Measurements from ENCODE around the gene DNASE1L2.
A peak's percentile ranks its signal among the peaks of the same experiment; 100 is the strongest.
"Not testable (repeated sequence)": the region's sequence is repeated elsewhere in the genome, so short reads cannot be mapped to it uniquely, and the experiment has no call there.

The DNASE1L2 gene

DNA sequence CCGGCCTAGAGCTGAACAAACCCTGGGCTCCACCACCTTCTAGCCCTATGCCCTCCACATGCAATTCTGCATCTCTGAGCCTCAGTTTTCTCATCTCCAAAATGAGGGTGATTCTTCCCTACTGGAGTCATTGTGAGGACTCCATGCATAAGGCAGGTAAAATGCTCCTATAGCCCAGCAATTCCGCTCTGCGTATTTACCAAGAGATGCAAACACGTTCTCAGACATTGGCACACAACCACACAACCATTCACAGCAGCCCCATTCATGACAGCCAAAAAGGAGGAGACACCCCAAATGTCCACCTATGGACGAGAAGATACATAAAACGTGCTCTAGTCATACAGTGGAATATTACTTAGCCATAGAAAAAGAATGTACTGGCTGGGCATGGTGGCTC, 35.9 kb upstream of the DNASE1L2 start:
- no peak for FAIRE-seq
- no peak for DNase-seq (ENCODE audit: insufficient read length, low spot score)

DNA sequence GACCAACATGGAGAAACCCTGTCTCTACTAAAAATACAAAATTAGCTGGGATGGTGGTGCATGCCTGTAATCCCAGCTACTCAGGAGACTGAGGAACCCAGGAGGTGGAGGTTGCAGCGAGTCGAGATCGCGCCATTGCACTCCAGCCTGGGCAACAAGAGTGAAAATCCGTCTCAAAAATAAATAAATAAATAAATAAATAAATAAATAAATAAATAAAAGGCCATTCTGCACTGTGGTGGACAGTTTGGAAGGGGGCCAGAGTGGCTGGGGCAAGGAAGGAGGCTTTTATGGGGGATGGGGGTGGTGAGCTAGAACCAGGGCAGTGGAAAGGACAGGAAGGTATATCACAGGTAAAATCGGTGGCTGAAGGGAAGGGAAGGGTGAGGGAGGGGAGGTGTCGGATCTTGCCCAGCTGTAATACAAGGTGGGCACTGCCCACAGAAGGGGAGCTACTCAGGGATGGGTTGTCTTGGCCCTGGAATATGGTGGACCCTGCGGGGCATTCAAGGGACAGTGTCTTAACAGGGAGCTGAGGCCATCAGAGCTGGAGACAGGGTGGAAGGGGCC, 33.0 kb upstream of the DNASE1L2 start:
- not testable (repeated sequence) for DNase-seq (ENCODE audit: insufficient read length, low spot score); FAIRE-seq

DNA sequence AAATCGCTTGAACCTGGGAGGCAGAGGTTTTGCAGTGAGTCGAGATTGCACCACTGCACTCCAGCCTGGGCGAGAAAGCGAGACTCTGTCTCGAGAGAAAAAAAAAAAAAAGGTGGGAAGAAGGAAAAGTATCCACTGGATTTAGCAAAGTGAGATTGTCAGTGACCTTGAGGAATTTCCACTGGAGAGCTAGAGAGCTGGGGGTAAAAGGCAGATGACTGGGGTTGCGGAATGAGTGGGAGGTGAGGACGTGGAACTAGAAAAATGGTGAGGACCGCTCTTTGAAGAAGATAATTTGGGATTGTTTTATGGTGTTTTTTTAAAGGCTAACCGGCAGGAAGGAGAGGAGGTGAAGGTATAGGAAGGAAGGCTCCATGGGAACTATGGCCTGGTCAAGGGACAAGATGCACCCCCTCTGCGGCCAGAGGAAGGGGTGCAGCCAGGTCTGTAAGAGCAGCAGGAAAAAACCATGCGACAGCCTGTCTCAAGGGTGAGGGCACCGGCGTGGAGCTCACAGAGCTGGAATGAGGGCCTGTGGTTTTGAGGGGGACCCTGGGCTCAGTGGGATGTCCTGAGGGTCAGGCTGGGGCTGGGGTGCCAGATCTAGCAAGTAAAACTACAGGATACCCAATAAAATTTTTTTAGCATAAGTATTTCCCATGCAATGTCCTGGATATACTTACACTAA, 31.7 kb upstream of the DNASE1L2 start:
- FAIRE-seq = no peak
- no peak for DNase-seq (ENCODE audit: insufficient read length, low spot score)

DNA sequence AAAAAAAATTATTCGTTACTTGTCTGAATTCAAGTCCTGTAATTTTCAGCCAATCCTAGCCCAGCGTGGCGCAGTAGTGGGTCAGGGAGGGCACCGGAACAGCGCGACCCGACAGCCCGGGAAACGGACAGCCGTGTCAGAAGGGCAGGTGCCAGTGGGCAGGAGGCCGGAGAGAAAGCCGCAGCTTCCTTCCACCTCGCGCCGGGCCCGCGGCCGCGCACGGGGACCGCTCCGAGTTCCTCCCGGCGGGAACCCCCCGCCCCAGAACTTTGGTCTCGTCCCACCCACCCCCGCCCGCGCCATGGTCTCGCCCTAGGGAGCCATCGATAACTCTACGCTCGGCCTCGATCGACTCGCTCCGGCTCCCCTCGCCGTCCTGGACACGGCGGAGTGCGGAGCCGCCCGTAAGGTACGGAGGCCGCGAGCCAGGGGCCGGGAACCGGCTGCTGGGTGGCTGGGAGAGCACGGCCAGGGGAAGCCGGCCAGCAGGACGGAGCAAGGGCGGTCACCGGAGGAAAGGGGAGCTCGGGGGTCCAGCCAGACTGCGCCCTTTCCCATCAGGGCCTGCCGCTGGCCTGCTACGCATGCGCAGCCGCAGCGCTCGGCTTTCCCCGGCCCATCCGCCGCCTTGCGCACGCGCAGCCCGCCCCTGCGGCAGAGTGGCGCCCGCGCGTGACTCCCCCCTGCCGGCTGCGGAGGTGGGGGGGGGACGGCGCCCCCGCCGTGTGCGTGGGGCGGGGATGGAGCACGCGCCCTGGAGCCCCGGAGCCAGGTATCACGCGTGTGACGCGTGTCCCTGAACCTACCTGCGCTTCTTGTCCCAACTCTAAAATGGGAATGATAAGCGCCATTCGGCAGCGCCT, 30.9 kb upstream of the DNASE1L2 start, which contains the start of gene MLST8:
MLST8 (plus strand) TSS at position 351 of the 863 bp plus-strand sequence. CDS start 632 bp downstream, outside the sequence.
- DNase-seq (ENCODE audit: insufficient read length, low spot score) = peak; percentile 95
- FAIRE-seq = peak; percentile 84

DNA sequence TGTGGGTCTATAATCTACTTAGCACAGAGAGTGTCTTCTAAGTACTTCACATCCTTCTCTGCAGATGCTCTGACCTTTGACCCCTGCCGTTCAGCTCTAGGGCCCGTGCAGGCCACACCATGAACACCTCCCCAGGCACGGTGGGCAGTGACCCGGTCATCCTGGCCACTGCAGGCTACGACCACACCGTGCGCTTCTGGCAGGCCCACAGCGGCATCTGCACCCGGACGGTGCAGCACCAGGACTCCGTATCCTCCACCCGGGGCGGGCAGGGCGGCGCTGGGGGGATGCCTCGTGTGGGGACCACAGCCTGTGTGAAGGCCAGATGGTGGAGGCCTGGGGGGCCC, 30.3 kb upstream of the DNASE1L2 start:
- peak; percentile 23 for FAIRE-seq
- no peak for DNase-seq (ENCODE audit: insufficient read length, low spot score)

DNA sequence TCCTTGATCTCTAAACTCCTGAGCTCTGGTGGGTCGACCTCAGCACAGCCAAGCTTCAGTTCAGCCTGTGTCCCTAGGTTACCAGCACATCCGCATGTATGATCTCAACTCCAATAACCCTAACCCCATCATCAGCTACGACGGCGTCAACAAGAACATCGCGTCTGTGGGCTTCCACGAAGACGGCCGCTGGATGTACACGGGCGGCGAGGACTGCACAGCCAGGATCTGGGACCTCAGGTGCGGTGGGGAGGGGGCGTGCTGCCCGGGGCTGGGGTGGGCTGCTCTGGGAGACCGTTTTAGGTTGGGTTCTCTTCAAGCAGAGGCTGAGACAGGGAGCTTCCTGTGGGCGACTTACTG, 29.8 kb upstream of the DNASE1L2 start:
- FAIRE-seq (peak; percentile 16), DNase-seq (ENCODE audit: insufficient read length, low spot score) (no peak)

DNA sequence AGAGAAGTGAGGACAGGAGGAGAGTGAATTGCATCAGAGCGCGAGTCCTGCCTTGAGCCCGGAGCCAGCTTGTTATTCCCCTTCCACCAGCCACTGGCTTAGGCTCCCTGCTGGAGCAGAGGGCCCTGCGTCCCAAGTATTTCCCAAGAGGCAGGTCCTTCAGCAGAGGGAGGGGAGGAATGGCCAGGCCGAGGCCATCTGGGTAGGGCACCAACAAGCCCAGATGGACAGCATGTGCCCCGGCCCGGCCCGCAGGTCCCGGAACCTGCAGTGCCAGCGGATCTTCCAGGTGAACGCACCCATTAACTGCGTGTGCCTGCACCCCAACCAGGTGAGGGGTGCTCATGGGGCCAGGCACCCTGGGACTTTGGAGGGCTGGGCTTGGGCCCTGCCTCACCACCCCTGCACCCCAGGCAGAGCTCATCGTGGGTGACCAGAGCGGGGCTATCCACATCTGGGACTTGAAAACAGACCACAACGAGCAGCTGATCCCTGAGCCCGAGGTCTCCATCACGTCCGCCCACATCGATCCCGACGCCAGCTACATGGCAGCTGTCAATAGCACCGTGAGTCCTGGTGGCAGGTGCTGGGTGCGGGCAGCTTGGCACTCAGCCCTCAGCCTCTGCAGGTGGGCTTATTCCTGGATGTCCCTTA, 29.3 kb upstream of the DNASE1L2 start:
- no peak for DNase-seq (ENCODE audit: insufficient read length, low spot score)
- no peak for FAIRE-seq

DNA sequence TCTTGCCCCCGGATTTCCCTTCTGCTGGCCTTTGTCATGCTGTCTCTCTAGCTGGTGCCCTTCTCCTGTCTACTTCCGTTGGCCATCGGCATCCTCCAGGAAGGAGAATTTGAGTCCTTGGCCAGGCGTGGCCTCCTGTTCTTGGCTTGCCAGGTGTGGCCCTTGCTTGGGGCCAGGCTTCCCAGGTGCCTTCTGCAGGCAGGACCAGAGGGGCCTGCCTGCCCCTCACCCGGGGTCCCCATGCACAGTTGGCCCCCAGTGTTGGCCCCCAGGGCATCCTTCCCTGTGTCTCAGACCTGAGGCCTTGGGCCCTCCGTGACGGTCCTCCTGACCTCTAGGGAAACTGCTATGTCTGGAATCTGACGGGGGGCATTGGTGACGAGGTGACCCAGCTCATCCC, 28.4 kb upstream of the DNASE1L2 start:
- DNase-seq (ENCODE audit: insufficient read length, low spot score) (no peak), FAIRE-seq (no peak)

DNA sequence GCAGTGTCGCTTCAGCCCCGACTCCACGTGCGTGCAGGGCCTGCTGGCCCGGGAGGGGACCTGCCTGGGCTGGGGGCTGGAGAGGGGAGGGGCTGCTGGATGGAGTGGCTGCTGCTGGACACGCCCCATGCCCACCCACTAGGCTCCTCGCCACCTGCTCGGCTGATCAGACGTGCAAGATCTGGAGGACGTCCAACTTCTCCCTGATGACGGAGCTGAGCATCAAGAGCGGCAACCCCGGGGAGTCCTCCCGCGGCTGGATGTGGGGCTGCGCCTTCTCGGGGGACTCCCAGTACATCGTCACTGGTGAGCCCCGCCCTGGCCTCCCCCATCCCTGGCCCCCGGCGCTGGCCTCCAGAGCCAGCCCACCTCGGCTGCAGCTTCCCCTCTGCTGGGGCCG, 27.9 kb upstream of the DNASE1L2 start:
- FAIRE-seq (no peak), DNase-seq (ENCODE audit: insufficient read length, low spot score) (no peak)

DNA sequence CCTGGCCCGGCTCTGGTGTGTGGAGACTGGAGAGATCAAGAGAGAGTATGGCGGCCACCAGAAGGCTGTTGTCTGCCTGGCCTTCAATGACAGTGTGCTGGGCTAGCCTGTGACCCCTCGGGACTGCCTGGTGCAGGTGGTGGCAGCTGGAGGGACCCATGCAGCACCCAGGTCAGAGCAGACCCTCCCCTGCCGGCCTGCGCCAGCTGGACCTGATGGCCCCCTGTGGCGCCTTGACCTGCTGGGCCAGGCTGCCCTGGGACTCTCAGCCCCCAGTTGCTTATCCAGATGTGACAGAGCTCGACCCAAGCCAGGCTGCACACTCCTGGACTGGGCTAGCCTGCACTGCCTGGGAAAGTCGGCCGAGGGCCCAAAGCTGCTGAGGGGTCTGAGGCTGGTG, 27.5 kb upstream of the DNASE1L2 start:
- FAIRE-seq = no peak
- DNase-seq (ENCODE audit: insufficient read length, low spot score) = no peak

DNA sequence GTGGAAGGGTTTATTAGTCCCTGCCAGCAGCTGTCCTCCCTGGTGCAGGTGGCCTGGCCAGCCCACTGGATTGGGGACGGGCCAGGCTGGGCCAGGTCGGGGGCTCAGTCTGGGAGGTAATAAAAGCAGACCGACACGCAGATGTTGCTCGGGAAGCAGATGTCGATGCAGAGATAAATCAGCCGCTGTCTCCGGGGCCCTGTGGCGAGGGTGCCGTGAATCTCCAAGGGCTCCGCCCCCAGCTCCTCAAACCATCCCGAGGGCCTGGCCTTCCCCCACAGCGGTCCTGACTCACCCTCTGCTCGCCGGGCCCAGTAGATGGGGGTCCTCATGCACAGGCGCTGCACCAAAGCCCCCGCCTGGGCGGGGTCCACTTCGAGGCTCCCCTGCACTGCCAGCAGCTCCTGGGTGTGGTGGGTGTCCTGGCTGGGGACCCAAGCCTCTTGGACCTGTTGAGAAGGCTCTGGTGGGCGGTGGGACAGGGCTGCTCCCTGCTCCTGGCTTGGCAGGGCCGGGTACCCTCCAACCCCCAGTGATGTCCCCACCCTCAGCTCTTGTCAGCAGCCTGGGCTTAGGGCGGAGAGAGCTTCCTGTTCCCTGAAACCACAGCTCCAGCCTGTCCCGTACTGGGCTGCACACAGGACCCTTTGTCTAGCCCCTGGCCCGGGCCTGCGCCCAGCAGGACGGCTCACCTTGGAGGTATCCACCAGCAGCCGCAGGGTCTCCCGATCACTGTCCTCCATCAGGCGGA, 26.8 kb upstream of the DNASE1L2 start:
- FAIRE-seq = no peak
- DNase-seq (ENCODE audit: insufficient read length, low spot score) = no peak

DNA sequence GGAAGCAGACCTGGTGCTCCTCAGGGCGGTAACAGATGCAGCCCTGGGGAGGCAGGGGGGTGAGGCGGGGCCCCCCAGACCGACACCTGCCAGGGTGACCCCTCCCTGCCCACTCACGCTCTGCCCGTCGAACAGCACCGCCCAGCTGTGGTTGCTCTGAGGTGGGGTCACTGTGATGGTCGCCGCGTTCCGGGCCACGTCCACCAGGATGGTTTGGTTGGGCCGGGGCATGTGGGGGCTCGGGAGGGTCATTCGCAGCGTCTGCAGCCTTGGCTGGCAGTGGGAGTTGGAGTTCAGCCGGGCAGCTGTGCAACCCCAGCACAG, 26.3 kb upstream of the DNASE1L2 start:
- FAIRE-seq (no peak), DNase-seq (ENCODE audit: insufficient read length, low spot score) (no peak)

DNA sequence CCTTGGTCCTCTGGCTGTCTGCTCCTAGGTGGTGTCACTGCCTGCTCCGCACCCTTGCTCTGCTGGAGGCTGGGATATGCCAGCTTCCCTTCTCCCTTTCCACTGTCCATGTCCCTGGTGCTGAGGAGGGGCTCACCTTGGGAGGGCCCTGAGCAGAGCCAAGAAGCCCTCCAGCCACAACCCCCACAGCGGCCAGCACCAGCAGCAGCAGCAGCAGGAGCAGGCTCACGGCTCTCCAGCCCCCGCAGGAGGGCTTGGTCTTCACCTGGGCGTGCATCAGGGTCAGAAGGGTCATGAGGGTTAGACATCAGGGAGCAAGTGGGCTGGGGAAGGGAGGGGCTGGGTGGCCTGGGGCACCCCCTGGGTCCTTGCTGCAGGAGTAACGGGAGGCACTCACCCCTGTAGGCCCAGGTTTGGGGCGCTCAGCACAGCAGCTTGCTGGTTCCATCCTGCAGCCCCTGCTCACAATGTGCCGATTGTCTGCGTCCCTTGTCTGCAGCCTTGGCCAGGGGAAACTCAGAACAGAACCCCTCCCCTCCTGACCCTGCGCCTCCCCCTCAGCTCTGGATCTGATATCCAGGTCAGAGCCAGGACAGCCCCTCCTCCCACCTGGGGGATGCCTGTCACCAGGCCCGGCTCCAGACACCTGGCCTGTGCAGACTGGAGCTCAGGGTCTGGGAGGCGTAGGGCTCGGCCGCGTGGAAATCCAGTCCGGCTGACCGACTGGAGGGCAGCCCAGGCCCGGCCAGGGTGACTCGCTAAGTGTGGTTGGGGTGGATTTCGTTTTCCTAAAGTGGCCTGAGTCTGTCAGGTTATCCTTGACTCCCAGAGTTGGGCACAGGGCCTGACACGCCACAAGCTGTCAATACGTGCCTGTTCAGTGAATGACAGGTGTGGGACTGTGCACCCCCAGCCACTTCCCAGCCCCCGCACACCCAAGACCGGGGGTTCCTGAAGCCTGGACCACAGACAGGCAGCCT, 25.6 kb upstream of the DNASE1L2 start, which contains the start of gene BRICD5:
BRICD5 (minus strand) TSS at position 478 of the 980 bp plus-strand sequence; CDS start at position 448, 30 bp downstream.
- no peak for FAIRE-seq
- no peak for DNase-seq (ENCODE audit: insufficient read length, low spot score)

DNA sequence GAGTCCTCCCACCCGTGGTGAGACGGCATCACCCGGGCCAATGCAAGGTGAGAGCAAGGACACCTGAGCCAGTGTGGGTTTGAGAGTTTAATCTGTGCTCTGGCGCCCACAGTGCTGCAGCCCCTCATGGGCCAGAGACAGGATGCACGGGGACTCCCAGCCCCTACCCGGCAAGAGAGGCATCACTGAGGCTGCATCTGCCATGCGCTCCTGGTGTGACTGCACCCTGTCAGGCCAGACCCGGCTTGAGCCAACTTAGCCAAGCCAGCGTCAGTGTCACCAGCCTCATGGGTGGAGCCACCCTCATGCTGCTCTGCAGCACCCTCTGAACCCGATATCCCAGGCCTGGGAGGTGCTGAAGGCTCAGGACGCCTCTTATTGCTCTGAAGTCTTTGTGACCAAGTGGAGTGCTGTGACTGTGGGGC, 24.3 kb upstream of the DNASE1L2 start:
- DNase-seq (ENCODE audit: insufficient read length, low spot score) (no peak), FAIRE-seq (no peak)

DNA sequence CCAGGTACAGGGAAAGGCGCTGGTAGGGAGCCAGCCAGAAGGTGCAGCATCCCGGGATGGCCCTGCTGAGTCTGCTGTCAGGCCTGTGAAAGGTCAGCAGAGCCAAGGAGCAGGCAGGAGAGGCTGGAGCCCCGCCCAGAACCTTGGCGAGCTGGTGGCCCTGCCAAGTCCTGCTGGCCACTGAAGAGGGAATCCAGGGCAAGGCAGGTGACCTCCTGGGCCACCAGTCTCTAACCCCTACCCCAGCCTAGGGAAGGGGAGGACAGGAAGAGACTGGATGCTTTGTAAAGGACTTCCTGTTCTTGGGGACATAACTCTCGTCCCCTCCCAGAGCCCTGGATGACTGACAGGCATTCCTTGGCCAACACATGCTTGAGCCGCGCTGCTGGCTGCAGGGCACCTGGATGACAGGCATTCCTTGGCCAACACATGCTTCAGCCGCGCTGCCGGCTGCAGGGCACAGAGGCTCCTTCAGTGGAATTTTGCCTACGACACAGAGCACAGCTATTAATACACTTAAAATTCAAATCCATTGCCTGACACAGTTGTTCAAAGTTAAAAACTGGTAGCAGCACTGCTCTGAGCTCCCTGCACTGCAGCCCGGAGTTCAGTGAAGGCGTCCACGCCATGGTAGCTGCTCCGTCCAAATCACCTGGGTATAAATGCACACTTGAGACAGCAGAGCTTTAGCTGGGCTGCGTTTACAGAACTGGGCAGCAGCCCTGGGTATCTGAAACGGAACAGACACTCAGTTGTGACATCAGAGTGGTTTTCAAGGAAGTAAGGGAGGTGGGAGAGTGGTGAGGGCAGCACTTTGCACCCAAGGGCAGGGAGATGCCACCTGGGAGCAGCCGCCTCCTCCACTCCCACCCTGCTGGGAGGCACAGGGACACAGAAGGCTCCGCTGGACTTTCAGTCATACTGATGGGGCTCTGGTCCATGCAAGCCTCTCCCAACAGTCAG, 23.6 kb upstream of the DNASE1L2 start:
- no peak for FAIRE-seq
- no peak for DNase-seq (ENCODE audit: insufficient read length, low spot score)

DNA sequence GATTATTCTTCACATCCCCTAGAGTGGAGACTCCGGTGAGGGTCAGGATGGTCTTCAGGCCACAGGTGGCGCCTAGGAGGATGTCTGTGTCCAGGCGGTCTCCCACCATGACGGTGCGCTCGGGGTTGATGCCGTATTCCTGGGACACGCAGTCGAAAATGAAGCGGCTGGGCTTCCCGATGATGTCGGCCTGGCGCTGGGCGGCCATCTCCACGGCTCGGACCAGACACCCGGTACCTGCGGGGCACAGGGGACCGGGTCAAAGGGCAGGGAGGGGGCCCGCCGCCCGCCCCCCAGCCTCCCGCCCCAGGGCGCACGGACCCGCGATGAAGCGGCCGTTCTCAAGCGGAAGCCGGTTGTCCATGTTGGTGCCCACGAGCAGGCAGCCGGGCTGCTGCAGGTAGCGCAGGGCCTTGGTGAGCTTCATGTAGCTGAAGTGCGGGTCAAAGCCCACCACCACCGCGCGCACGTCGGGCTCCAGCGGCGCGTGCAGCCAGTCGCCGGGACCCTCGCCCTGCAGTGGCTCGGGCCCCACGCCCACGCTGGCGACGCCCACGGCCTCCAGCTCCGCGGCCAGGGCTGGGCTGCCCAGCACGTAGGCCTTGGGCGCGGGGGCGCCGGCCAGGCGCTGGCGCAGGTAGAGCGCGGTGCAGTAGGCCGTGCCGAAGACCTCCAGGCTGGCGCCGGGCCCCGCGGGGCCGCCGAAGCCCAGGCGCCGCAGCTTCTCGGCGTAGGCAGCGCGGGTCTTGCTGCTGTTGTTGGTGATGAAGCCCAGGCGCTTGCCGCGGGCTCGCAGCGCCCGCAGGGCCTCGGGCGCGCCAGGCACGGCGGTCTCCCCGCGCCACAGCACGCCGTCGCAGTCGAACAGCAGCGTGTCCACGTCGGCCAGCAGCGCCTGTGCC, 22.2 kb upstream of the DNASE1L2 start:
- FAIRE-seq (no peak), DNase-seq (ENCODE audit: insufficient read length, low spot score) (no peak)

DNA sequence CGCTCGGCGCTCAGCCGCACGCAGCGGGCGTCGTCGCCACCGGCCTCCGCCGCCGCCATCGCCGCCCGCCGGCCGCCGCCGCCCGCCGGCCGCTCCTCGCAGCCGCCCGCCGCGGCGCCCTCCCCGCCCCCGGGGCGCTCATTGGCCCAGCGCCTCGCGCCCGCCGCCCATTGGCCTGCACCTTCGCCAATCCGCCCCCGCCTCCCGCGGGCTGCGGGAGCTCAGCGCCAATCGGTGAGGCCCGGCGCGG, 21.6 kb upstream of the DNASE1L2 start, which contains the start of gene PGP:
PGP (minus strand) TSS at position 122 of the 250 bp plus-strand sequence; CDS start at position 59, 63 bp downstream.
- FAIRE-seq (no peak), DNase-seq (ENCODE audit: insufficient read length, low spot score) (no peak)

All from HTR-8/SVneo (cell line).